Epidermal melanocyte (primary cell): Measurements from ENCODE around the gene GRIK4.
"Not testable (repeated sequence)": the region's sequence is repeated elsewhere in the genome, so short reads cannot be mapped to it uniquely, and the experiment has no call there.

Experiments used
- DNase-seq: peaks from one replicate; pipeline ENCODE4 v3.0.0; 2011; ENCODE audit warnings: low spot score; ENCODE audit not compliant: insufficient read length

The GRIK4 gene

DNA sequence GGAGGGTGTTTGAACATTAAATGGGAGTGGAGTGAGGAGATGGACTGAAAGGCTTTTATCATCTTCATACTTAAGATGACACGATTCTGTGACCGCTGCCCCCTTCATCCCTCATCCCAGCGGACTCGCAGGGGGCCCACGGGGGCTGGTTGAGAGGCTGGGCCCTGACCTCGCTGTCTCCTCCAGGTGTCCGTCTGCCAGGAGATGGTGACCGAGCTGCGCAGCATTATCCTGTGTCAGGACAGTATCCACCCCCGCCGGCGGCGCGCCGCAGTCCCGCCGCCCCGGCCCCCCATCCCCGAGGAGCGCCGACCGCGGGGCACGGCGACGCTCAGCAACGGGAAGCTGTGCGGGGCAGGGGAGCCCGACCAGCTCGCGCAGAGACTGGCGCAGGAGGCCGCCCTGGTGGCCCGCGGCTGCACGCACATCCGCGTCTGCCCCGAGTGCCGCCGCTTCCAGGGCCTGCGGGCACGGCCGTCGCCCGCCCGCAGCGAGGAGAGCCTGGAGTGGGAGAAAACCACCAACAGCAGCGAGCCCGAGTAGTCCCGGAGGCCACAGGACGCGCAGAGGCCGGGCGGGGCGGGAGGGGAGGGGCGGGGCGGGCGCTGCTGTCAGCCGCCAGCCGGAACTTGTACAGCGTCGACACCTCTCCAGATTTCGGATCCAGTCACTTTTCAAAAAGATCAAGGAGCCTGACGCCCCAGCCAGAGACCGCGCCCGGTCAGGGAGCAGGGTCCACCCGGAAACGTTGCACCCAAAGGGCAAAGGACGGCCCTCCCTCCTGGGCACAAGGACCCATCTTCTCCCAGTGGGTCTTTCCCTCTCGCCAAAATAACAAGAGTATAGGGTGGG lies 474.4 kb downstream of the GRIK4 start:
- peak; percentile 41 for DNase-seq

- DNase-seq = no peak
These were observed 477.1 kb downstream of the GRIK4 start for GRCh38 chr11:120988603-120989002.

DNA sequence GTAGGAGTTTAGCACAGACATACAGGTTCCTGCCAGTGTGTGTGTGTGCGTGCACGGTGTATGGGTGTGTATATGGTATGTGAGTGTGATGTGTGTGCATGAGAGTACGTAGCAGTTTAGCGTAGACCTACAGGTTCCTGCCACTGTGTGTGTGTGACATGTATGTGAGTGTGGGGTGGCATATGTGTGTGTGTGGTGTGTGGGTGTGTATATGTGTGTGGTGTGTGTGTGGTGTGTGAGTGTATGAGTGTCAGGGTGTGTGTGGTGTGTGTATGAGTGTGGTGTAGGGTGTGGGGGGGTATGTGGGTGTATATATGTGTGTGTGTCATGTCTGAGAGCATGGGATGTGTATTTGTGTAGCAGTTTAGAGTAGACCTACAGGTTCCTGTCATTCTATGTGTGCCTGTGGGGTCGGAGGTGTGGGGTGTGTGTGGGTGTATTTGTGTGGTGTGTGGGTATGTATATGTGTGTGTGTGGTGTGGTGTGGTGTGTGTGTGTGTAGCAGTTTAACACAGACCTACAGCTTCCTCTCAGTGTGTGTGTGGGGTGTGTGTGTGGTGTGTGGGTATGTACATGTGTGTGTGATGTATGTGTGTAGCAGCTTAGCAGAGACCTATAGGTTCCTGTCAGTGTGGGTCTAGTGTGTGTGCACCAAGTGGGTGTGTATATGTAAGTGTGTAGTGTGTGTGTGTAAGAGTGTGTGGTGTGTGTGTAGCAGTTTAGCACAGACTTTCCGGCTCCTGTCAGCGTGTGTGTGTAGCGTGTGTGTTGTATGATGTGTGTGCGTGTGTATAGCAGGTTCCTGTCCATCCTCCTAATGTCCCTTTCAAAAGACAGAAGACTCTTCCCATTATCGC lies 480.5 kb downstream of the GRIK4 start:
- DNase-seq = no peak

DNA sequence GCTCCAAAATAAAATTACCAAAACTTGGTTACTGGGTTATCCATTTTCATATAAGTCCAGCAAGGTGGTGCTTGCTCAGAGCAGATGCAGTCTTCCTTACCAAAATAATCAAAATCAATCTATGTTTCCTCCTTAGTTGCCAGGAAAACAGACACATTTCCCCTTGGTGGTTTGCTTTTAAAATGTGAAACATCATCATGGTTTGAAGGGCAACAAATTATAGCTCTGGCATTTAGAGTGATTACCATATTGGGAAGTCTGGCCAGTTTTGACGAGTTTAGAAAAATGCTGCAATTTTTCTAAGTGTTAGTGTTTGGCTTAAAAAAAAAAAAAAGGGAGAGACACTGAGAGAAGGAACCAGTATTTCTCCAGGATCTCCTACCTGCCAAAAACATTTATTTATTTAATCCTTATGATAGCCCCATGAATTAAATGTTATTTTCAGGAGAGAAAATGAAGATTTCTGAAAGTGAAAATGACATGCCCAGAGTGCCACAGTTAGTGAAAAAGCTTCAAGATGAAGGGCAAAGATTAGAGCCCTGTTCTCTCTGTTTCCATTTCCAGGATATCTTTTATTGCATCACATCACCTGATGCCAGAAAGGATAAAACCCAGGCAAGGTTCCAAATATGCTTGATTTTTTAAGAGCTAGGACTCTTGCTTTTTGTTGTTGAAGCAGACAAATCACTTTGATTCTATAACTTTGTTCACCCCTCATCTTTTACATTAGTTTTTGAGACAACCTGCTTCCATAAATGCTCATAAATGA lies 482.7 kb downstream of the GRIK4 start:
- DNase-seq = no peak

GRCh38 chr11:120995184-120995583 lies 483.6 kb downstream of the GRIK4 start:
- DNase-seq = no peak

GRCh38 chr11:120996973-120997372 lies 485.4 kb downstream of the GRIK4 start:
- no peak for DNase-seq

DNA sequence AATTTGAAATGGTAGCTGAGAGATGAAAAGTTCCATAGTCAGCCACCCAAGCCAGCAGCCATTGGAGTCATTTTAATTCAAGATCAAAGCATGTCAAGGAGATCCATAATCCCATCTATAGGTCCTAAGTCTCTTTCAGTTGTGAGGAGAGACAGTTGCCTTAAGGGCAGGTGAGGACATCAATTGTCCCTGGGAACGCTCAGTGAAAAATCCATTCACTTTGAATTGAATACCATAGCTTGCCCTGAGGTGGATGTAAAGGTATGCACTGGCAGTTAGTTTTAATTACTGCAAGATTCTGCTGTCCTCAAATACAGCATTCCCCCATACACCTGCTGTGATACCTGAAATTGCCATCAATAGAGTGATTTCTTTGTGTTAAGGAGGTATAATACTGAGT lies 487.0 kb downstream of the GRIK4 start:
- no peak for DNase-seq

DNA sequence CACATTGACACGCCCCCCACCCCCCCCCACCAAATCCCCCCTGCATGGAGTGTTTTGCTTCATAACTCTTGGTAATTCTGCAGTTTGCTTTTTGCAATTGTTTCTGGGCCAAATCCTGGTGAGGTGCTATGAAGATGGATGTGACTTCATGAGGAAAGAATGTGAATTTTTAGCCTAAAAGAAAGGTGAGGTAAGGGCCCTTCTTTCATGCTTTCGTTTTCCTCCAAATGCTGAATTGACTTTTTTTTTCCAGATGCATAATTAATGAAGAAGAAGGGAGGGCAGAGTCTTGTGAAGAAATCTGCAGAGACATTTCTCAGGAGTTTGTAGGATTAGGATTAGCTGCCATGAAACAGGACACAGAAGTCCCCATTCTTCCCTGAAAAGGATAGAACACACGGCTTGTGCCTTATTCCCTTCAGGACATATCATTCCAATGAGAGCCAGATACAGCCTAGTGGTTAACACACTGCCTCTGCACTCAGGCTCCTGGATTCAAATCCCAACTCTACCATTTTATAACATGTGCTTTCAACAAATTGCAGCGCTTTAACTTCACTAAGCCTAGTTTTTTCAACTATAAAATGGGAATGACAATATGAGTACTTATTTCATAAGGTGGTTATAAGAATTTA lies 492.8 kb downstream of the GRIK4 start:
- no peak for DNase-seq

DNA sequence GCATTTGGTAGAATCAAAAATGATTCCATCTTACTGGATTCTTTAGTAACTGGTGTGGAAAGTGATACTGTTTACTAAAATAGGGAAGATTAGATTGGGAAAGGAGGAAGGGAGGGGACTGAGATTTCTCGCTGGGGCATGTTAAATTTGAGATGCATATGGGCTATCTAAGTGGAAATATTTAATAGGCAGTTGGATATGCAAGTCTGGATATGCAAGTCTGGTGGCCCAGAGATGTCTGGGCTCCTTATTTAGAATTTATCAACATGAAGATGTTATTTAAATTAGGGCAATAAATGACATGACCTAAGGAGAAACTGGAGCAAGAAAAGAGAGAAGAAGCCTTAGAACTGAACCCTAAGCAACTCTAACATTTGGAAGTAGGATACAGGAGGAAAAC lies 495.4 kb downstream of the GRIK4 start:
- no peak for DNase-seq

DNA sequence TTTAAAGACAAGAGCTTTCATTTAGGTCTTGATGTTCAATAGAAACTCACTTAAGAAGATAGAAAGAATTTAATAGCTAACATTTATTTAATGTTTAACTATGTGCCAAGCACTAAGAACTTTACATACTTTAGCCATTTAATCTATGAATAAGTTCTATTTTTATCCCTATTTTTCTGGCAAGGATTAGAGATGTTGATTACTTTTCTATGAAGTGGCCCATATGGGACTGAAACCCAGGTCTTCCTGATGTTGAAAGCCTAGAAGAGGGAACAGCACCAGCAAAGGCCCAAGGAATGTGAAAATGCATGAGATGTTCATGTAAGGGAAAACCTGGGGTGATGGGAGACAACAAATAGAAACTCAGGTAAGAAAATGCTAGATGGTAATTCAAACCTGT lies 497.0 kb downstream of the GRIK4 start:
- DNase-seq = no peak

DNA sequence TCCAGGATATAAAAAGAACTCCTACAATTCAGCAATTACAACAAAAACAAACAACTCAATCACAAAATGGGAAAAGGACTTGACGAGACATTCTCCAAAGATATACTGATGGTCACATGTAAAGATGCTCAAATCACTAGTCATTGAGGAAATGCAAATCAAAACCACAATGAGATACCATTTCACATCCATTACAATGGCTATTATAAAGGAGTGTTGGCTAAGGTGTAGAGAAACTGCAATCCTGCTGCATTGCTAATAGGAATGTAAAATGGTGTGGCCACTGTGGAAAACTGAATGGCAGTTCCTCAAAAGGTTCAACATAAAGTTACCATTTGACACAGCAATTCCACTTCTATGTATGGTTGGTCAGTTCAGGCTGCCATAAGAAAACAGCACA lies 500.5 kb downstream of the GRIK4 start:
- DNase-seq = no peak

- no peak for DNase-seq
These were observed 507.2 kb downstream of the GRIK4 start for GRCh38 chr11:121018746-121019145.

DNA sequence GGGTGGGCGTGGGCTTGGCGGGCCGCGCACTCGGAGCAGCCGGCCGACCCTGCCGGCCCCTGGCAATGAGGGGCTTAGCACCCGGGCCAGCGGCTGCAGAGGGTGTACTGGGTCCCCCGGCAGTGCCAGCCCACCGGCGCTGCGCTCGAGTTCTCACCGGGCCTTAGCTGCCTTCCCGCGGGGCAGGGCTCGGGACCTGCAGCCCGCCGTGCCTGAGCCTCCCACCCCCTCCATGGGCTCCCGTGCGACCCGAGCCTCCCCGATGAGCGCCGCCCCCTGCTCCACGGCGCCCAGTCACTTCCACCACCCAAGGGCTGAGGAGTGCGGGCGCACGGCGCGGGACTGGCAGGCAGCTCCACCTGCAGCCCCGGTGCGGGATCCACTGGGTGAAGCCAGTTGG lies 510.2 kb downstream of the GRIK4 start:
- DNase-seq = not testable (repeated sequence)

GRCh38 chr11:121023848-121024751 lies 512.6 kb downstream of the GRIK4 start, which contains the start of gene TBCEL:
Gene TBCEL (plus strand): TSS chr11:121024102. CDS start chr11:121045691, 21,589 bp downstream.
- DNase-seq = peak; percentile 93

DNA sequence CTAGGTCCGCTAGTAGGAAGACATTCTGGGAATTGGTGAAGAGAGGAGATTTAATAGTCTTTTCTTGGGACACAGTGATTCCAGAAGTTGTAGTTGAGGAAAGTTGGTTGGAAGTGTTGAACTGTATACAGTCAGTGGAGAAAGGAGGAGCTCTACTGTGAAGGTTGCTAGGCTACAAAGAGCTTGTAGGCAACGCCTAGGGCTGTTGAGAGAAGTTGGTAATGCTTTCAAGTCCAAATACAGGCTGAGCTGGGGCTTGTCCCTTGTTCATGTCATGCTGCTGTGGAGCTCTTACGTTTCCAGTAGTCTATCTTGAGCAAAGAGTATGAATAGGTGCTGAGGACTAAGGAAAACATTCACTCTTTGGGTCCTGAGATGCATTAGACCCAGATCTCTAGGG lies 513.4 kb downstream of the GRIK4 start:
- DNase-seq = no peak

GRCh38 chr11:121029153-121029552 lies 517.6 kb downstream of the GRIK4 start:
- DNase-seq = no peak

GRCh38 chr11:121029813-121030445 lies 518.4 kb downstream of the GRIK4 start:
- DNase-seq = no peak

DNA sequence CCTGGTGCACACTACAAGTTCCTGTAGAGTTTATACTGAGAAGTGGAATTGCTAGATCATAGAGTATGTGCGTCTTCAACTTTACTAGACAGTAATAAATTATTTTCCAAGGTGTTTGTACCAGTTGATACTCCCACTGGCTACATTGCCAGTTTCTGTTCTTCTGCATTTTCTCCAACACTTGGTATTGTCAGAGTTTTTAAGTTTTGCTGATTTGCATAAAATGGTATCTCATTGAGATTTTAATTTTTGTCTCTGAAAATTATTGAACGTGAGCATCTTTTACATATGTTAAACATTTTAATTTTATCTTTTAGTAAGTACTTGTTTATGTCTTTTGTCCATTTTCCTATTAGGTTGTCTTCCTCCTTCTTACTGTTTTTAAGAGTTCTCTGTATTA lies 519.6 kb downstream of the GRIK4 start:
- no peak for DNase-seq

GRCh38 chr11:121031648-121032047 lies 520.1 kb downstream of the GRIK4 start:
- not testable (repeated sequence) for DNase-seq

DNA sequence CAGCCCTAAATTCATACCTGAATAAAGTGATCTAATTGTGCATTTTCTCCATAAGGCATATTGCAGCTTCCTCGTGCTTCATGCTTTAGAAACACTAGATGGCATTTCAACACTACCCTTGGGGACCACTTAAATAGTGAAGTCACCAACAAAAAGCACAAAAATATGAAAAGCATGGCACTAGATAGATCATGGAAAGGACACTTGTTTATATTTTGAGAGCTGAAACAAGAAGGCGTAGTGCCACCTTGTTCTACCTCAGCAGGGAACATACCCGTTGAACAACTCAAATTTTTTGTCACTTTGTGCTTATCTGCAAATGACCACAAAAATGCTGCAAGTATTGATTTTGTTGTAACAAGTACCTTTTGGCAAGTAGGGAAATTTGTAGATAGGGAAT lies 521.0 kb downstream of the GRIK4 start:
- DNase-seq = no peak
